Skin epidermis (tissue), 12 donors: ENCODE results near the gene ACAP2.
"Not testable (repeated sequence)": the region's sequence is repeated elsewhere in the genome, so short reads cannot be mapped to it uniquely, and the experiment has no call there.

ENCODE experiments used
- H3K27ac ChIP-seq, 21 experiments: fragments of 200-600 bp; sonication (generic) in 11 of 21; one replicate each; pipeline ENCODE4 v1.5.0; 2020; ENCODE audit warnings: mild to moderate bottlenecking in 3 of 21, inconsistent platforms in 2 of 21, moderate library complexity in 2 of 21
- H3K4me3 ChIP-seq, 7 experiments: fragments of 200-600 bp; sonication (generic) in 2 of 7; one replicate each; pipeline ENCODE4 v1.5.0; 2020; ENCODE audit warnings: inconsistent platforms in 2 of 7, mild to moderate bottlenecking in 2 of 7, moderate library complexity in 1 of 7

Gene ACAP2

DNA sequence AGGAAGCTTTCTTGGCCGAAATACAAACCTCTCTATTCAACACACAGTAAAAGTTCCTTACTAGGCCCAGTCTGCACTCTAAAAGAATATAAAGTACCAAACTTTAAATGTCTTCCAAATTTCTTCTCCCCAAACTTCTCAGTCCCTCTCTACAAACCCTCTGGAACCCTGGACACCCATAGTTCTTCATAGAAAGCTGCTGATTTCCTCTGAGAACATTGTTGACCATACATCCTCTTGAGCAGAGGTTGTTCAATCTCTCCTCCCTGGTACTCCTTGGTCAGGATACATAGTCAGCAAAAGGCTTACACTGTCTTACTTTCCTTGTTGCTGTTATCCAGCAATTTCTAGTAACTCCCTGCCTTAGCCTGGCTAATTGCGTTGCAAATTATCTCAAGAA lies 3.1 kb upstream of the ACAP2 start:
- H3K27ac ChIP-seq: no peak overlapping the region
- no peak overlapping the region for H3K4me3 ChIP-seq

DNA sequence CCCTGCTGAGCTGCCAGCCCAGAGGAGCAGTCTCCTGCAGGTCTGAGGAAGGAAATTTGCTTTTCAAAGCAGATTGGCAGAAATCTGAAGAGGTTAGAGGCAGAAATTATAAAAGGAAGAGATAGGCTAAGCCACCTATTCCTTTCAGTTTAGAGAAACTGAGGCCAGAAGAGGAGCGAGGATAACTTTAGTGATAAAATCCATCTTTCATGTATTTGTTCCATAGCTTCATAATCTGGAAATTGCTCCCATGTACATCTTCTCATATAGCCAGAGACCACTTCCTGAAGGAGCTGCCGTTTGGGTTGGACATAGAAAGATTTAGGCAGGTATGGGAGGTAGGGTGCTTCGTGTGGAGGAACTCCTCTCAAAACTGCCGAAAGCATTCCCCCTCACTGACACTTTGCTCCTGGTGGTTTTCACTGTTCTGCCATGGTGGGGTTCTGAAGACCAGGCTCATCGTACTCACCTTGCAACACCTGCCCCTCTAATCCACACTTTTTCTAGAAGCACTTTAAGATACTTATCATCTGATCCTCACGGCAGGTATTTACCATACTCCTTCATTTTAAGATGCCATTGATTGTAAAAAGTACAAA lies 670 bp upstream of the ACAP2 start:
- H3K4me3 ChIP-seq: peak overlapping the region in 4 of 7 experiments; percentile 11 to 88 (median 16)
- H3K27ac ChIP-seq: peak overlapping the region in 19 of 21 experiments; percentile 40 to 100 (median 73)

DNA sequence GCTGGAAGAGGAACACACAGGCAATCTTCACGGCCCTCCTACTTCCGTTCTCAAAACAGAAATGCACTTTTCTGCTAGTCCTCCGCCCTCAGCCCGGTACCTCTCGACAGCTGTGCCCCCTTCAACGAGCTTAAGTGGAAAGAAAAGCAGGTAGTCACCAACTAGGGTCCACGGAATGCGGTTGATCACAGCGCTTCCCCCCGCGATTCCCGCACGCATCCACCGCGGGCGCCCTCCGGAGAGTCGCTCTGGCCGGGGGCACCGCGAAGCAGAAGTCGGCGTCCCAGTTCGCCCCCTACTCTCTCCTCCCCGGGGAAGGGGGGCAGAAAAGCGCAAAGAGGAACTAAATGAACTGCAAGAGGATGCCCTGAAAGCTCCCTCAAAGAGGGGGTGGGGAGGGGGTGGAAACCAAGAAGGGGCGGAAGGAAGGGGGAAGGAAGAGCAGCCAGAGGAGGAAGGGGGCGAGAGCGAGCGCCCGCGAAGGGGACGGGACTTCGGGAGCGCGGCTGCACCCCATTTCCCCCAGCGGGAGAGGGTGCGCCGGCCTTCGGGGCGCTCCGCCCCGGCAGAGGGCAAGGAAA lies 738 bp downstream of the ACAP2 start:
- Histone ChIP-seq H3K27ac (peak overlapping the region; percentile 84 to 100 (median 96)), H3K4me3 (peak overlapping the region; percentile 82 to 97 (median 88))

DNA sequence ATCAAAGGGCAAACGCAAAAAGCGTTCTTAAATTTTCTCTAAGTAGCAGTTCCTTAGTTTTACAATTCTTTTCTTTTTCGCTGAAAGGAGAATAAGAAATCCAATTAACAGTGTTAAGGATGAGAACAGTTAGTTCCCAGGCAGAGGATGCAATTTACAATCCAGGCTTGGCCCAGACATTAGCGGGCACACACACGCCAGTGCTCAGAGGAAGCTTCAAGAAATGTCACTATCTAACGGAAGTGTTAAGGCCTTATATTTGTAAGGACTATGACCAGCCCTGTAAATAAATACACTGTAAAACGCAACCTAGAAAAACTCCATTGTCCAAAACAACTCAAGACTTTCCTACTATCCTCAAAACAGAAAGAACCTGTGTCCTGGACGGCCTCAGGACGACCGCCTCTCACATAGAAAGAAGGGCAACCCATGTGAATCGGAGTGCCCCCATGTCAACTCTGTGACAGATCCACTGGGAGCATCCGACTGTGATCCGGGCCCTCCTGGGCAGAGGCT lies 1.3 kb downstream of the ACAP2 start:
- peak overlapping the region; percentile 82 to 97 (median 88) for H3K4me3 ChIP-seq
- H3K27ac ChIP-seq: peak overlapping the region; percentile 84 to 100 (median 96)

DNA sequence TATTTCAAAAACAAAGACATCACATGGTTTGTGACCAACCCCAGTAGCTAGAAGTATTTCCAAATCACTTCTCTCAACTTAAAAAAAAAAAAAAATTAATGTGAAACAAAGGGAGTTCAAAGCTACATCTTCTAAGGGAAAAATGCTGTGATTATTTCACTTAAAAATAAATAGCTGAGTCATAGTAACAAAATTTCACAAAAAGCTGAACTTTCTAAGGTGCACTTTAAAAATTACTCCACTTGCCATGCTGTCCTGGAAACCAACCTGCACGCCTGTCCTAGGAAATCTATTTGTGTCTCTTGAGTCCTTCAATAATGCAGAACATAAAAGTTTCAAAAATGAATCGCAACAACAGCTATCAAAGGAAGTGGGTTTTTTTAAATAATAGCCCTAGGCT lies 1.8 kb downstream of the ACAP2 start:
- Histone ChIP-seq H3K27ac (peak overlapping the region in 12 of 21 experiments; percentile 91 to 100 (median 97)), H3K4me3 (peak overlapping the region in 6 of 7 experiments; percentile 82 to 97 (median 88))

DNA sequence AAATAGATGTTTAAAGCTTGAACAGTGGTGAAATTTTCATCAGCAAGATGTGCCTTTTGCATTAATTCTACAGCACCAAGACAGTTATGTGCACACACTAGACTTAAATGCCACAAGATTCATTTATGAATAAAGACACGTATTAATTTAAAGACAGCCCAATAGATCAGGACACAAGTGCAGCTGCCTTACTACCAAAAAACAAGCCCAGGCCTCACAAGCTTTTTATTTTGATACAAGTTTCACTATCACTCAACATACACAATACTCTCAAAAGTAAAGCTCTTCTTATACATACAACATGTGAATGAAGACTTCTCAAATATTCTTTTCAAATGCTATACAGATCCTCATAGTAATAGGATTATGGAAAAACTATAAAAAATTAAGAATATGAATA lies 2.4 kb downstream of the ACAP2 start:
- H3K27ac ChIP-seq: peak overlapping the region in 3 of 21 experiments; percentile 7 to 95 (median 12)
- no peak overlapping the region for H3K4me3 ChIP-seq

DNA sequence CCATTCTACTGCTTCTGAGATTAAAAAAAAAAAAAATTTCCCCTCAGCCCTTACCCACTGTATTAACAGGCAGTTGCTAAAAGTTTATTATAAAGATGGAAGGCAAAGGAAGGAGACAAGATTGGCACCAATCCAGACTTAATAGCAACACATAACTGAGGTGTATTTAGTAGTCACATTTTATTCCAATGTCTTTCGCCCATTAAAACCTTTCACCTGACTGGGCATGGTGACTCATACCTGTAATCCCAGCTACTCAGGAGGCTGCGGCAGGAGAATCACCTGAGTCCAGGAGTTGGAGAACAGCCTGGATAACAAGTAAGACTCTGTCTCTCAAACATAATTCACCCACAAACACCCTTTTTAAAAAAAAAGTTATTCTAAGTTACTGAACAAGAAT lies 4.4 kb downstream of the ACAP2 start:
- no peak overlapping the region for H3K27ac ChIP-seq

DNA sequence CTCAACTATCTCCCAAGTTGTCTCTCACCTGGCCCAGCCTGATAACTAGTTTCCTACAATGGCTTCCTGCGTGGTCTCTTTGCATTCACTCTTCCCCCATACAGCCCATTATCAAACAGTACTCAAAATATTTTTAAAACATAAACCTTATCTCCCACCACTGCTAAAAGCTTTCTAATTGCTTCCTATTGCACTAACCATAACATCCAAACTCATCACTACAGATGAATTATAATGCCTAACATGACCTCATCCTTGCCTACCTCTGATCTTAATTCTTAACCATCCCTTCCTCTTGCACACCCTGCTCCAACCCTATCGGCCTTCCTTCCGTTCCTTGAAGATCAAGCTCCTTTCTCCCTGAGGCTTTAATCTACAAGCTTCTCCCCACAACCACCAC lies 17.0 kb downstream of the ACAP2 start:
- Histone ChIP-seq H3K4me3 (no peak overlapping the region), H3K27ac (no peak overlapping the region)

More for the DNA sequence above, 4.4 kb downstream of the ACAP2 start:
- H3K4me3 ChIP-seq: no peak overlapping the region

DNA sequence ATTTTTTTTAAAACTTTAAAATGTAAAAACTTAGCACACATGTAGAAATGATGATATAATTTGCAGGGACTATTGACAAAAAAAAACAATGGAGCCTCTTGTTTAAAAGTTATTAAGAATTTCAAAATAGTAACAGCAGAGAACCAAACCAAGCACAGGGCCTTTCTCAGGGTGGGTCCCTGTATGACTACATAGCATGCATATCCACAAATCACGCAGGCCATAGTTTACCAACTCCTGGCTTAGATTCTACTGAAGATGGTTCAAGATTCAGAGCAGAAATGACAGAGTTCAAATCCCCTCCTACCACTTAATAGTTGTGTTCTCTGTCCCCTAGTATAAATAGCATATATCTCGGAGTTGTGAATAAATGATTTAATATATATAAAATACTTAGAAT lies 19.0 kb downstream of the ACAP2 start:
- H3K27ac ChIP-seq: no peak overlapping the region
- H3K4me3 ChIP-seq: no peak overlapping the region

DNA sequence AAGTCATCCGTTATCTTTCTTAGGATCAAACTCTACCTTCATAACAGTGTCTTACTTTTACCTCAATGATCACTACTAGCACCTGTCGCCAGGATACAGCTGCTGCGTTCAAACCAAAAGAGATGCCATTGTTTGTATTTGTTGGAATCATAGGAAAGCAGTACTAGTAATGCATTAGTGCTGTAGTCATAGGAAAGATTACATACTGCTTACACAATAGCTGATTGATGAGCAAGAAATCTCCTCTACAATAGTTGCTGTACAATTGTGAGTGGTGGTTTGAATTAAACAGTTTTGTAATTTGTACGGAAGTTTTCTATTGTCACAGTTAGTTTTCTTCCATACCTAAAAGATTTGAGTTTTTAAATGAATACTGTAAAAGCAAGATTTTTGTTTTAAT lies 21.4 kb downstream of the ACAP2 start:
- H3K27ac ChIP-seq: no peak overlapping the region
- no peak overlapping the region for H3K4me3 ChIP-seq

DNA sequence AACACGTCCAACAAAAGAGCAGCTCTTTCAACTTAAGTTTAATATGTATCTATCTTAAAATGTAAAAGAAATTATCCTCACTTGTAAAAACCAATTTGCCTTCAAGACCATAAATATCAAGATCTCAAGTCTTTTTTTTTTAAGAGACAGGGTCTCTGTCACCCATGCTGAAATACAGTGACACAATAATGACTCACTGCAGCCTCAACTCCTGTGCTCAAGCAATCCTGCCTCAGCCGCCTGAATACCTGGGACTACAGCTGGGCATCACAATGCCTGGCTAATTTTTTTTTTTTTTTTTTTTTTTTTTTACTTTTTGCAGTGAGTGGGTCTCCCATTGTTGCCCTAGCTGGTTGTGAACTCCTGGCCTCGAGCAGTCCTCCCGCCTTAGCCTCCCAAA lies 26.0 kb downstream of the ACAP2 start:
- H3K4me3 ChIP-seq: no peak overlapping the region
- no peak overlapping the region for H3K27ac ChIP-seq

DNA sequence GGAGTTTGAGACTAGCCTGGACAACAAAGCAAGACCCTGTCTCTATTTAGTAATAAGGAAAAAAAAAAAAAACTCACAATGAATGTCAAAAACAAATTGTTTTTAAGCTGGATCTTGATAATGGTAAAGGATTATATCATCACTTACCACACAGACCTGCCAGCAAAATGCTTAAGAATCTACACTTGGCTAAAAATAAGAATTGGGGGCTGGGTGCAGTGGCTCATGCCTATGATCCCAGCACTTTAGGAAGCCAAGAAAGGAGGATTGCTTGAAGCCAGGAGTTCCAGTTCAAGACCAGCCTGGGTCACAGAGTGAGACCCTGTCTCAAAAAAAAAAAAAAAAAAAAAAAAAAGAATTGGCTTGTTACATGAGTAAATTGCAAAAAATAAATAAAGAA lies 31.0 kb downstream of the ACAP2 start:
- Histone ChIP-seq H3K27ac (no peak overlapping the region), H3K4me3 (no peak overlapping the region)

DNA sequence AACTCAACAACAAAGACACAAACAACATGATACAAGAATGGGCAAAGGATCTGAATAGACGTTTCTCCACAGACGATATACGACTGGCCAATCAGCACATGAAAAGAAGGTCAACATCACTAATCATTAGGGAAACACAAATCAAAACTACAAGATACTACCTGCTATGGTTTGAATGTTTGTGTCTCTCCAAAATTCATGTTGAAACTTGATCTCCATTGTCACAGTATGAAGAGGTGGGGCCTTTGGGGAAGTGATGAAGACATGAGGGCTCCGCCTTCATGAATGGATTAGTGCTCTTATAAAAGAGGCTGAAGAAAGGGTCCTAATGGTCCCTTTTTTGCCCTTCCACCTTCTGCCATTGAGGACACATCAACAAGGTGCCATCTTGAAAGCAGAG lies 32.3 kb downstream of the ACAP2 start:
- peak overlapping the region in 1 of 21 experiments; percentile 42 for H3K27ac ChIP-seq
- no peak overlapping the region for H3K4me3 ChIP-seq

DNA sequence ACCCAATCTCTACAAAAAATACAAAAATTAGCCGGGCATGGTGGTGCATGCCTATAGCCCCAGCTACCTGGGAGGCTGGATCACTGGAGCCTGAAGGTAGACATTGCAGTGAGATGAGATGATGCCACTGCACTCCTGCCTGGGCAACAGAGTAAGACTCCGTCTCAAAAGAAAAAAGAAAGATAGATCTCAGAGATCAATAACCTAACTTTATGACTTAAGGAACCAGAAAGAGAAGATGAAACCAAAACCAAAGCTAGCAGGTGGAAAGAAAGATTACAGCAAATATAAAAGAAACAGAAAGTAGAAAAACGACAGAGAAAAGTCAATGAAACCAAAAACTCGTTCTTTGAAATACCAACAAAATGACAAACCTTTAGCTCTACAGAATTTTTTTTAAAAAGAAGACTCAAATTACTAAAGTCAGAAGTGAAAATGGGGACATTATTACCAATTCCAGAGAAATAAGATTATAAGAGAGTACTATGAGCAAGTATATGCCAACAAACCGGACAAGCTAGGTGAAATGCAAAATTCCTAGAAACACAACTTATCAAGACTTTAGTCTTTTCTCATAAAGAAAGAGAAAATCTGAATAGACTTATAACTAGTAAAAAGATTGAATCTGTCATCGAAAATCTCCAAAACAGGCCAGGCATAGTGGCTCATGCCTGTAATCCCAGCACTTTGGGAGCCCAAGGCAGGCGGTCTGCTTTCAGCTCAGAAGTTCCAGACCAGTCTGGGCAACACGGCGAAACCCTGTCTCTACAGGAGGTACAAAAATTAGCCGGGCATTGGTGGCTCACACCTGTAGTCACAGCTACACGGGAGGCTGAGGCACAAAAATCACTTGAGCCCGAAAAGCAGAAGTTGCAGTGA lies 35.0 kb downstream of the ACAP2 start:
- Histone ChIP-seq H3K4me3 (no peak overlapping the region), H3K27ac (no peak overlapping the region)

DNA sequence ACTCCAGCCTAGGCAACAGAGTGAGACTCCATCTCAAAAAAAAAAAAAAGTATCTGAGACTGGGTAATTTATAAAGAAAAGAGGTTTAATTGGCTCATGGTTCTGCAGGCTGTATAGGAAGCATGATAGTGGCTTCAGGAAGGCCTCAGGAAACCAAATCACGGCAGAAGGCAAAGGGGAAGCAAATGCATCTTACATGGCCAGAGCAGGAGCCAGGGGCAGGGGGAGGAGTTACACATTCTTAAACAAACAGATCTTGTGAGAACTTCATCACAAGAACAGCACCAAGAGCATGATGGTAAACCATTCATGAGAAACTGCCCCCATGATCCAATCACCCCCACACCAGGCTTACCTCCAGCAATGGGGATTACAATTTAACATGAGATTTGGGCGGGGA lies 37.2 kb downstream of the ACAP2 start:
- no peak overlapping the region for H3K27ac ChIP-seq
- H3K4me3 ChIP-seq: no peak overlapping the region

DNA sequence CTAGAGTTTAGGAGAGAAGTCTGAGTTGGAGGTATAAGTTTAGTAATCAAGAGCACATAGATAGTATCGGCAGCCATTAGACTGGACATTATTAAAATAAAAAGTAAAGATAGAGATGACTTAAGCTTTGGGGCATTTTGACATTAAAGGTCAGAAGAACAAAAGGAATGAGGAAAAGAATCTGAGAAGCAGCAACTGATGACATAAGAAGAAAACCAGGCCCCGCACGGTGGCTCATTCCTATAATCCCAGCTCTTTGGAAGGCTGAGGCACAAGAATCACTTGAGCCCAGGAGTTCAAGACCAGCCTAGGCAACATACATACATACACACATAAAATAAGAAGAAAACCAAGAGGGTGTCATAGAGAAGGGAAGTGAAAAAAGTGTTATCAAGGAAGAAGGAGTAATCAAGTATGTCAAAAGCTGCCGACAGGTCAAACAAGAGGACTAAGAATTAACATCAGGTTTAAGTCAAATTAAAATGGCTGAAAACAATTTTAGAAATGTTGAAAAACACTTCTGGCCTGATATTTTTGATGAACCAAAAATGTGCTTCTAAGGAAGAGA lies 38.9 kb downstream of the ACAP2 start:
- H3K27ac ChIP-seq: no peak overlapping the region

DNA sequence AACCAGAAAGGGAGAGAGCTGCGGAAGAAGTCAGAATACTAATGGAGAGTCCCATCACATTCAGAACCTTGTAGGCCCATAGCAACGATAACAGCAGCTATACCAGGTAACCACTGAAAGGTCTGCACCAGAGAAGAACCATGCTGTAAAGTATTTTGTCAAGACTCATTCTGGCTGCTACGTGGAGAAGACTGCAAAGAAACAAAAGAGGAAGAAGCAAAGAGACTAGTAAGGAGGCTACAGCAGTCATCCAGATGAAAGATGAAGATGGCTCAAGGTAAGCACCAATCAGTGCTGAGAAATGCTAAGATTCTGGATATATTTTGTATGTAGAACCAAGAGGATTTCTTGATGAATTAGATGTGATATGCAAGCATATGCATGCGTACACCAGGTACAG lies 39.6 kb downstream of the ACAP2 start:
- H3K4me3 ChIP-seq: no peak overlapping the region
- H3K27ac ChIP-seq: no peak overlapping the region

More for the DNA sequence above, 38.9 kb downstream of the ACAP2 start:
- no peak overlapping the region for H3K4me3 ChIP-seq

DNA sequence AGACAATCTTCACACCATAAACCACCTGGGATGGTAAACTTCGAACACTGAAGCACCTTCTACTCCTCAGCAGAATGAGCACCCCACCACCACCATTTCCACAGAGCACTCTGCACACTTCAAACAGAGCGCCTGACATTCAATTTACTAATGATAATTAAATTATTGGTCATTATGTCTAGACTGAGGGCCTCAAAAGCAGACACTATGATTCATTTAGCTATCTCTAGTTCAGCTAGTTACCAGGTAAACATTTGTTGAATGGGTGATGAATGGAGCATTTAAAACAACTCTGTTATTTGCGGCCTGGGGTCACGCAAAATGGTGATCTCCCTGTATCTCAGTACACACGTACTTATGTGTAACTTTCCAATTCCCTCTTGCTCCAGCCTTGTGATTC lies 40.9 kb downstream of the ACAP2 start:
- Histone ChIP-seq H3K4me3 (no peak overlapping the region), H3K27ac (no peak overlapping the region)

DNA sequence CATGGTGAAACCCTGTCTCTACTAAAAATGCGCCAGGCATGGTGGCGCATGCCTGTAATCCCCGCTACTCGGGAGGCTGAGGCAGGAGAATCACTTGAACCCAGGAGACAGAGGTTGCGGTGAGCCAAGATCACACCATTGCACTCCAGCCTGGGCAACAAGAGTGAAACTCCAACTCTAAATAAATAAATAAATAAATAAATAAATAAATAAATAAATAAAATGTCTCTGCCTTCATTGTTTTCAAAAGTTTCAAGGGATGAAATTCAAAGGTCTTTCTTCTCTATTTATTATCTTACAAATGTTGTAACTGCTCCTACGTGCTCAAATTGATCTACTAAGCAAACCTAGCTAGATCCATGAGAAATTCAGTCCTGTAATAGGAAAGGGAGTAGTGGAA lies 44.4 kb downstream of the ACAP2 start:
- H3K4me3 ChIP-seq, H3K27ac ChIP-seq: not testable (repeated sequence)

DNA sequence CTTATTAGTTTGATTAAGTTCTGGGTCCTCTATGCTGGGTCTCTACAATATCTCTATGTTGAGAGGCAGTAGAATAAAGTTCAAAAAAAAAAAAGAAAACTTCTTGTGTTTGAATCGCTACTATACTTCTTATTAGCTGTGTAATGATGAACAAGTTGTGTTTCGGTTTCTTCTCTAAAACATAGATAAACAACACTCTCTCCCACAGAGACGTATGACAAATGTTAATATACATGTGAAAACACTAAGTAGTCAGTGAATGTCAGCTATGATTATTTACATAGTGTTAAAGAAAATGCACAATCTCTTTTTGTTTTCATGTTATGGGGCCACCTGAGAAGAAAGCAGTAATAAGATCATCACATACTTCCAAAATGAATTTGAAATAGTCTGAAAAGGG lies 45.3 kb downstream of the ACAP2 start:
- no peak overlapping the region for H3K27ac ChIP-seq
- H3K4me3 ChIP-seq: no peak overlapping the region
